ENCODE results near the gene CIAO3.

Gene CIAO3

DNA sequence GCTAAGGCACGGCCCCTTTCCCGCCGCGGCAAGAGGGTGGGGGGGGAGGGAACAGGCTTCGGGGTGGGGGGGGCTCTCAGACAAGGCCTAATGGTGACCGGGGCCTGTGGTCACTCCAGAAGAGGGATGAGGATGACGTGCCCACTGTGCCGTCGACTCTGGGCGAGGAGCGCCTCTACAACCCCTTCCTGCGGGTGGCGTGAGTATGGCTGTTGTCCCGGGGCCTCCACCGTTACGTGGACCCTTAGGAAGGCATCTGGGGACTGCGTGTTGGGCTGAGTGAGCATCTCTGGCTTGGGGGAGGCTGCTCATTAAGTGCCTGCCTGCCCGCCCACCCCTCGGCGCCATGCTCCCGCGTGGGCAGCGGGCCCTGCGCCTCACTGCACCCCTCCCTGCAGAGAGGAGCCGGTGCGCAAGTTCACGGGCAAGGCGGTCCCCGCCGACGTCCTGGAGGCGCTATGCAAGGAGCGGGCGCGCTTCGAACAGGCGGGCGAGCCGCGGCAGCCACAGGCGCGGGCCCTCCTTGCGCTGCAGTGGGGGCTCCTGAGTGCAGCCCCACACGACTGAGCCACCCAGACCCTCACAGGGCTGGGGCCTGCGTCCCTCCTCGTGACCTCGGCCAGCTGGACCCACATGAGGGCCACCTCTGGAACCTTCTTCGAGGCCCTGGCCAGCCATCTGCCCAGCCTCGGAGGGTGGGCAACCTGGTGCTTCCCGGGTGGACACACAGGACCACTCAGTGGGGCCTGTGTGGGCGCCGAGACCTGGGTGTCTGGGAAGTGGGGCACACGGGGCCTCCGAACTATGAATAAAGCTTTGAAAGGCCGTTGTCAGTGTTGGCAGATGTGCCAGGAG is 11.7 kb downstream of the CIAO3 start:
- no peak for DNase-seq (ENCODE audit: low read depth)
- TF ChIP-seq, protein P1, sequence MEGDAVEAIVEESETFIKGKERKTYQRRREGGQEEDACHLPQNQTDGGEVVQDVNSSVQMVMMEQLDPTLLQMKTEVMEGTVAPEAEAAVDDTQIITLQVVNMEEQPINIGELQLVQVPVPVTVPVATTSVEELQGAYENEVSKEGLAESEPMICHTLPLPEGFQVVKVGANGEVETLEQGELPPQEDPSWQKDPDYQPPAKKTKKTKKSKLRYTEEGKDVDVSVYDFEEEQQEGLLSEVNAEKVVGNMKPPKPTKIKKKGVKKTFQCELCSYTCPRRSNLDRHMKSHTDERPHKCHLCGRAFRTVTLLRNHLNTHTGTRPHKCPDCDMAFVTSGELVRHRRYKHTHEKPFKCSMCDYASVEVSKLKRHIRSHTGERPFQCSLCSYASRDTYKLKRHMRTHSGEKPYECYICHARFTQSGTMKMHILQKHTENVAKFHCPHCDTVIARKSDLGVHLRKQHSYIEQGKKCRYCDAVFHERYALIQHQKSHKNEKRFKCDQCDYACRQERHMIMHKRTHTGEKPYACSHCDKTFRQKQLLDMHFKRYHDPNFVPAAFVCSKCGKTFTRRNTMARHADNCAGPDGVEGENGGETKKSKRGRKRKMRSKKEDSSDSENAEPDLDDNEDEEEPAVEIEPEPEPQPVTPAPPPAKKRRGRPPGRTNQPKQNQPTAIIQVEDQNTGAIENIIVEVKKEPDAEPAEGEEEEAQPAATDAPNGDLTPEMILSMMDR (IDR thresholded peaks at IDR 0.05; ENCODE audit: control insufficient read depth, extremely low read depth, insufficient read depth) = no peak
- H3K4me3 ChIP-seq (ENCODE audit: low read depth, low read length) = peak overlapping the region; percentile 88

DNA sequence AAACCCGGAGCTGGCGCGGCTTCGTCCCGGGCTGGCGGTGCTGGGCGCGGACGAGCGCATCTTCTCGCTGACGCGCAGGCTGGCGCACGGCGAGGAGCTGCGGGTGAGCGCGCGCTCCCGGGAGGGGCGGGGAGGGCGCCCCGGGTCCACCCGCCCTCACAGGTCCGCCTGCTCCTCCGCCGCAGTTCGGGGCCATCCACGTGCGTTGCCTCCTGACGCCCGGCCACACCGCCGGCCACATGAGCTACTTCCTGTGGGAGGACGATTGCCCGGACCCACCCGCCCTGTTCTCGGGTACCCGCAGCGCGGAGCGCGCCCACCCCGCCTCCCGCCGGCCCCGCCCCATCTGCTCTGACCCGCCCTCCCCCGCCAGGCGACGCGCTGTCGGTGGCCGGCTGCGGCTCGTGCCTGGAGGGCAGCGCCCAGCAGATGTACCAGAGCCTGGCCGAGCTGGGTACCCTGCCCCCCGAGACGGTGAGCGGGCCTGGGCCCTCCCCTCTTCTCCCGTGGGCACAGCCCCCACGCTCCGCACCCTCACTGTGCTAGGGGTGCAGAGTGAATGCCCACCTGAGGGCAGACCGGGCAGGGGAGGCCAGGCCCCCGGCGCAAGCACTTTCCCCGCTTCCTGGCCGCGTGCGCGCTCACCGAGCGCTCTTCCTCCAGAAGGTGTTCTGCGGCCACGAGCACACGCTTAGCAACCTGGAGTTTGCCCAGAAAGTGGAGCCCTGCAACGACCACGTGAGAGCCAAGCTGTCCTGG is 12.5 kb downstream of the CIAO3 start:
- TF ChIP-seq, protein P1 (IDR thresholded peaks at IDR 0.05; ENCODE audit: control insufficient read depth, extremely low read depth, insufficient read depth) = no peak
- peak overlapping the region; percentile 88 for H3K4me3 ChIP-seq (ENCODE audit: low read depth, low read length)
- peak; percentile 80 for DNase-seq (ENCODE audit: low read depth)

DNA sequence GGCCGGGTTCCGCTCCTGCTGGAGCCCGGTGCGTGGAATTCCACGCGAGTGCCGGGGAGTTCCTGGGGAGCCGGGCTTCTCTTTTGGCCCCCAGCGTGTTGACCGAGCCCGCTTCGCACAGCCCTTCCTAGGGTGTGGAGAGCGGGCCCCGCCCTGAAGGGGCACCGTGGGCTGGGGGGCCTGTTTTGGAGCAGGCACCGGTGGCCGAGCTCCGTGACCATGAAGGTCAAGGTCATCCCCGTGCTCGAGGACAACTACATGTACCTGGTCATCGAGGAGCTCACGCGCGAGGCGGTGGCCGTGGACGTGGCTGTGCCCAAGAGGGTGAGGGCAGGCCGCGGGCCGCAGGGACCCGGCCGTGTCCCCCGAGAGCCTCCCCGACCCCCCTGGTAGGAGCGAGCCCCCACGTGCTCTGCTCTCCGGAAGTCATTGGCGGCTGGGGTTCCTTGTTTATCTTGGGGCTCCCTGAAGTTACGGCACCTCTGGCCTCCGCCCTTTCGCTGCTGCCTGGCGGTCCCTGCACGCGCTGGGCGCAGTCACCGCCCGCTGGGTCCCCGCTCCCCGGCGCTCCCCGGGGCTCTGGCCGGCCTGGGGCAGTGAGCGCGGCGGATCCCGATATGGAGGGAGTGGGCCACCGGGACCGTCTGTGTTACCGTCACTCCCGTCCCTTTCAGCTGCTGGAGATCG is 13.4 kb downstream of the CIAO3 start:
- TF ChIP-seq, protein P1 (IDR thresholded peaks at IDR 0.05; ENCODE audit: control insufficient read depth, extremely low read depth, insufficient read depth) = no peak
- DNase-seq (ENCODE audit: low read depth) = no peak
- peak overlapping the region; percentile 88 for H3K4me3 ChIP-seq (ENCODE audit: low read depth, low read length)

GRCh38 chr16:726438-727290 is 14.1 kb downstream of the CIAO3 start, which contains the start of the genes CCDC78 and HAGHL:
TSS of gene CCDC78 (minus strand) at chr16:726443. CDS start at chr16:726367, 76 bp downstream.
TSS of gene HAGHL (plus strand) at chr16:727106. CDS start at chr16:727510, 404 bp downstream.
- DNase-seq (ENCODE audit: low read depth) = peak; percentile 41
- H3K4me3 ChIP-seq (ENCODE audit: low read depth, low read length) = peak within 1 kb of the TSS; percentile 88
- TF ChIP-seq, protein P1 (IDR thresholded peaks at IDR 0.05; ENCODE audit: control insufficient read depth, extremely low read depth, insufficient read depth) = no peak

- DNase-seq (ENCODE audit: low read depth) = no peak
- peak overlapping the region; percentile 55 for H3K4me3 ChIP-seq (ENCODE audit: low read depth, low read length)
- TF ChIP-seq, protein P1 (IDR thresholded peaks at IDR 0.05; ENCODE audit: control insufficient read depth, extremely low read depth, insufficient read depth) = no peak
Measured at GRCh38 chr16:726188-726437, 14.7 kb downstream of the CIAO3 start.

All from LNCaP clone FGC (cell line).